T47D (cell line): ENCODE data around the gene SCFD2.
"Not testable (repeated sequence)": the region's sequence is repeated elsewhere in the genome, so short reads cannot be mapped to it uniquely, and the experiment has no call there.

ENCODE experiments used
- DNase-seq, 2 experiments: peaks; one replicate each; pipeline versions ENCODE4 v3.0.0 to v3.0.0-alpha.2; 2011 to 2012; ENCODE audit warnings: low read depth in 1 of 2, low spot score in 1 of 2
- JUND ChIP-seq: IDR thresholded peaks from 2 replicates; pipeline ENCODE4 v1.6.1; 2012; ENCODE audit warnings: low read depth
- in situ Hi-C: cut with HindIII; loops from 2 replicates; pipeline ENCODE4 v1.10.0; 2016; ENCODE audit warnings: low sequenced_read_pairs, low pct_unique_long_range_greater_than_20kb

Gene SCFD2

GRCh38 chr4:53321984-53322289, 43.9 kb downstream of the SCFD2 start:
- no peak for DNase-seq
- in situ Hi-C loops: no loop called here
- TF ChIP-seq JUND: no peak

GRCh38 chr4:53321151-53321983, 44.5 kb downstream of the SCFD2 start:
- DNase-seq: no peak
- no peak for TF ChIP-seq JUND
- in situ Hi-C loops: no loop called here

GRCh38 chr4:53315300-53315699, 50.6 kb downstream of the SCFD2 start:
- no peak for DNase-seq
- in situ Hi-C loops: no loop called here
- TF ChIP-seq JUND: no peak

GRCh38 chr4:53314252-53314651, 51.6 kb downstream of the SCFD2 start:
- in situ Hi-C loops: no loop called here
- no peak for DNase-seq
- no peak for TF ChIP-seq JUND

- in situ Hi-C loops: no loop called here
- no peak for TF ChIP-seq JUND
- peak; percentile 15 to 68 for DNase-seq
These were observed 52.4 kb downstream of the SCFD2 start for GRCh38 chr4:53313510-53313909.

- in situ Hi-C loops: no loop called here
- no peak for DNase-seq
- TF ChIP-seq JUND: no peak
These were observed 56.4 kb downstream of the SCFD2 start for GRCh38 chr4:53309321-53310040.

- no peak for DNase-seq
- in situ Hi-C loops: no loop called here
- no peak for TF ChIP-seq JUND
These were observed 57.8 kb downstream of the SCFD2 start for GRCh38 chr4:53307819-53308780.

- TF ChIP-seq JUND: no peak
- in situ Hi-C loops: no loop called here
These were observed 58.7 kb downstream of the SCFD2 start for GRCh38 chr4:53307210-53307609.

GRCh38 chr4:53306729-53307128, 59.1 kb downstream of the SCFD2 start:
- DNase-seq: no peak
- TF ChIP-seq JUND: no peak
- in situ Hi-C loops: no loop called here

More at GRCh38 chr4:53307210-53307609, 58.7 kb downstream of the SCFD2 start:
- no peak for DNase-seq

GRCh38 chr4:53292209-53292608, 73.7 kb downstream of the SCFD2 start:
- DNase-seq, in situ Hi-C loops: not testable (repeated sequence)

GRCh38 chr4:53281438-53281837, 84.4 kb downstream of the SCFD2 start:
- no peak for TF ChIP-seq JUND
- DNase-seq: no peak
- in situ Hi-C loops: no loop called here

- TF ChIP-seq JUND: no peak
- DNase-seq: no peak
- in situ Hi-C loops: no loop called here
These were observed 85.0 kb downstream of the SCFD2 start for GRCh38 chr4:53280846-53281245.
